K562 (cell line): ENCODE data around the gene MTCH2. TPM values are rescaled to one million over a fixed set of nuclear protein-coding genes. Genes with fewer than 3 reads are reported as not detected.

Experiments used
- ATAC-seq: fragments of 200-7000 bp; cut with Tn5 transposase; 3 replicates; pipeline ENCODE4 v1.9.1; 2020; ENCODE audit warnings: moderate library complexity
- BruUV-seq: library from RNA; stranded (reverse); fragments of 400-500 nt; replicated peaks from 2 replicates; lab custom pipeline; 2021; lab: Mats Ljungman, UMichigan
- CTCF ChIA-PET: fragments of 300-600 bp; formaldehyde crosslinking; extraction: SDS; loops from one replicate; lab custom pipeline; 2021; ENCODE audit warnings: low intra/inter-chr PET ratio; lab: Yijun Ruan, JAX
- POLR2A ChIA-PET: fragments of 300-600, 350-650 bp; sonication (Branson Sonifier 250); formaldehyde crosslinking; extraction: SDS; loops from one replicate; lab custom pipeline; 2021; ENCODE audit warnings: antibody characterized with exemption, inconsistent platforms; lab: Yijun Ruan, JAX
- DNase-seq, 4 experiments: peaks; one replicate each; pipeline versions ENCODE4 v3.0.0 to v3.0.0-alpha.2; 2011 to 2018; ENCODE audit warnings: low spot score in 3 of 4, mixed read lengths in 3 of 4; ENCODE audit errors: extremely low read depth in 1 of 4
- FAIRE-seq: peaks from 2 replicates; lab custom pipeline; 2011; peaks lifted over from hg19 to GRCh38; lab: Jason Lieb, UNC
- H2AFZ ChIP-seq: 2 replicates; pipeline ENCODE4 v1.6.0; 2011; ENCODE audit warnings: low read depth, low read length, control low read depth, inconsistent platforms
- H3K27ac ChIP-seq: fragments of 200-600 bp; 3 replicates; pipeline ENCODE4 v1.8.0; 2011; ENCODE audit warnings: low read depth, mild to moderate bottlenecking, control low read depth, inconsistent platforms, low read length, moderate library complexity, mixed read lengths; ENCODE audit errors: extremely low read depth
- H3K27me3 ChIP-seq, 2 experiments: fragments of 300-600 bp in 1 of 2; 2 replicates in 1 of 2; 3 replicates in 1 of 2; pipeline versions ENCODE4 v1.6.0 to v1.8.0; 2011; ENCODE audit warnings: inconsistent platforms in 2 of 2, low read length in 2 of 2, mild to moderate bottlenecking in 1 of 2, mixed read lengths in 1 of 2, moderate library complexity in 1 of 2; ENCODE audit not compliant: control insufficient read depth in 2 of 2, insufficient read depth in 2 of 2
- H3K36me3 ChIP-seq: fragments of 300-600 bp; 3 replicates; pipeline ENCODE4 v1.8.0; 2011; ENCODE audit warnings: mild to moderate bottlenecking, low read length, inconsistent platforms; ENCODE audit not compliant: control insufficient read depth, insufficient read depth
- H3K4me1 ChIP-seq, 2 experiments: fragments of 200-600 bp in 1 of 2; replicated peaks in 1 of 2; 2 replicates in 1 of 2; 3 replicates in 1 of 2; pipeline versions ENCODE4 v1.5.1 to v1.8.0; 2011; ENCODE audit warnings: inconsistent platforms in 2 of 2, low read length in 2 of 2, mild to moderate bottlenecking in 1 of 2, mixed read lengths in 1 of 2, moderate library complexity in 1 of 2; ENCODE audit not compliant: control insufficient read depth in 2 of 2, insufficient read depth in 2 of 2
- H3K4me2 ChIP-seq: 2 replicates; pipeline ENCODE4 v1.6.1; 2011; ENCODE audit warnings: low read length, control low read depth, inconsistent platforms, mixed read lengths; ENCODE audit not compliant: insufficient read depth
- H3K4me3 ChIP-seq: fragments of 200-600 bp; sonication (generic), shearing (Covaris generic); 2 replicates; pipeline ENCODE4 v1.5.1; 2016; ENCODE audit warnings: control low read depth, inconsistent platforms
- H3K79me2 ChIP-seq: fragments of 200-600 bp; 3 replicates; pipeline ENCODE4 v1.8.0; 2011; ENCODE audit warnings: low read length, inconsistent platforms; ENCODE audit not compliant: control insufficient read depth, insufficient read depth
- H3K9ac ChIP-seq, 2 experiments: 2 replicates each; pipeline versions ENCODE4 v1.6.0 to v1.6.1; 2011; ENCODE audit warnings: low read depth in 2 of 2, low read length in 2 of 2, control low read depth in 1 of 2, inconsistent platforms in 1 of 2, mild to moderate bottlenecking in 1 of 2, mixed read lengths in 1 of 2; ENCODE audit not compliant: insufficient read depth in 1 of 2
- H3K9me1 ChIP-seq: one replicate; pipeline ENCODE4 v1.6.0; 2011; ENCODE audit warnings: inconsistent platforms, mild to moderate bottlenecking, low read length, moderate library complexity; ENCODE audit not compliant: control insufficient read depth, insufficient read depth
- H3K9me3 ChIP-seq: replicated peaks from 2 replicates; pipeline ENCODE4 v1.5.1; 2011; ENCODE audit warnings: low read depth, low read length, inconsistent platforms; ENCODE audit not compliant: control insufficient read depth, insufficient read depth
- H4K20me1 ChIP-seq: replicated peaks from 2 replicates; pipeline ENCODE4 v1.6.1; 2011; ENCODE audit warnings: low read length, inconsistent platforms, mixed read lengths; ENCODE audit not compliant: control insufficient read depth, insufficient read depth
- ARID2 ChIP-seq: fragments of 450-650 bp; IDR thresholded peaks from 2 replicates; pipeline ENCODE4 v1.6.1; 2017; ENCODE audit warnings: antibody characterized with exemption, mild to moderate bottlenecking
- ASH1L ChIP-seq: fragments of 450-650 bp; IDR thresholded peaks from 2 replicates; pipeline ENCODE4 v1.6.1; 2018; ENCODE audit warnings: borderline replicate concordance, mild to moderate bottlenecking, low read depth; ENCODE audit not compliant: partially characterized antibody
- BMI1 ChIP-seq: fragments of 150-350 bp; IDR thresholded peaks from 2 replicates; pipeline ENCODE4 v1.6.1; 2014; ENCODE audit warnings: low read length
- DMBX1 ChIP-seq: fragments of 250-450 bp; sonication (Bioruptor Pico); IDR thresholded peaks from 2 replicates; pipeline ENCODE4 v1.8.0; 2022; ENCODE audit warnings: inconsistent platforms, mild to moderate bottlenecking, moderate library complexity, borderline replicate concordance
- IFI16 ChIP-seq: fragments of 250-450 bp; sonication (Bioruptor Pico); IDR thresholded peaks from 2 replicates; pipeline ENCODE4 v2.1.2; 2022; ENCODE audit warnings: mild to moderate bottlenecking, inconsistent platforms
- L3MBTL2 ChIP-seq: fragments of 450-650 bp; IDR thresholded peaks from 2 replicates; pipeline ENCODE4 v1.6.1; 2016; ENCODE audit warnings: mild to moderate bottlenecking, moderate library complexity
- LEF1 ChIP-seq: fragments of 450-650 bp; IDR thresholded peaks from 2 replicates; pipeline ENCODE4 v1.6.1; 2016; ENCODE audit warnings: mild to moderate bottlenecking
- NCOA6 ChIP-seq: fragments of 450-650 bp; IDR thresholded peaks from 2 replicates; pipeline ENCODE4 v1.6.1; 2017; ENCODE audit warnings: mild to moderate bottlenecking
- SIX5 ChIP-seq, 2 experiments: IDR thresholded peaks; 2 replicates each; pipeline ENCODE4 v1.6.1; 2011; ENCODE audit warnings: low read length in 2 of 2, borderline replicate concordance in 1 of 2, low read depth in 1 of 2, mild to moderate bottlenecking in 1 of 2, moderate library complexity in 1 of 2; ENCODE audit not compliant: insufficient read depth in 1 of 2
- SMARCE1 ChIP-seq: fragments of 450-650 bp; IDR thresholded peaks from 2 replicates; pipeline ENCODE4 v1.7.1; 2016; ENCODE audit warnings: mild to moderate bottlenecking
- SRSF9 ChIP-seq: fragments of 200-400 bp; formaldehyde crosslinking; IDR thresholded peaks from 2 replicates; pipeline ENCODE4 v1.6.1; 2017; ENCODE audit warnings: low read depth, low read length, borderline replicate concordance
- ZFPM2 ChIP-seq: fragments of 250-450 bp; sonication (Bioruptor Pico); IDR thresholded peaks from 2 replicates; pipeline ENCODE4 v1.5.1; 2022; ENCODE audit warnings: mild to moderate bottlenecking
- ZNF121 ChIP-seq: sonication (generic); formaldehyde crosslinking; conservative IDR thresholded peaks from 2 replicates; pipeline ENCODE4 v1.8.0; 2022; ENCODE audit warnings: missing genetic modification reagents
- ZNF217 ChIP-seq: sonication (generic); formaldehyde crosslinking; IDR thresholded peaks from 2 replicates; pipeline ENCODE4 v1.8.0; 2022; ENCODE audit warnings: mild to moderate bottlenecking, missing genetic modification reagents
- ZNF224 ChIP-seq: sonication (generic); formaldehyde crosslinking; IDR thresholded peaks from 2 replicates; pipeline ENCODE4 v1.8.0; 2022; ENCODE audit warnings: mild to moderate bottlenecking, missing genetic modification reagents
- ZSCAN29 ChIP-seq: fragments of 450-650 bp; IDR thresholded peaks from 2 replicates; pipeline ENCODE4 v1.6.1; 2017
- WGBS: fragments of 100-300 bp; shearing (Covaris generic); methylation state at CpG from one replicate; pipeline ENCODE4 v1.1.6; 2016; ENCODE audit warnings: low coverage, mixed read lengths; ENCODE audit not compliant: insufficient coverage; ENCODE audit errors: missing lambda C conversion rate; 5-methylcytosine and 5-hydroxymethylcytosine counted together
- in situ Hi-C: fragments of 300-500 bp; cut with MboI; formaldehyde crosslinking; loops from 4 replicates; pipeline ENCODE4 v1.15.0; 2018; ENCODE audit warnings: inconsistent platforms, mixed read lengths
- intact Hi-C: fragments of 100-400 bp; cut with micrococcal nuclease; formaldehyde crosslinking; loops from 2 replicates; pipeline ENCODE4 v1.14.2; 2022
- polyA plus RNA-seq, 8 experiments: library from polyadenylated mRNA; depleted of rRNA in 4 of 8; stranded (reverse) in 5 of 8; unstranded in 3 of 8; fragments of >200 nt; fragmentation: Nextera tagmentation in 2 of 8; fragmentation: Illumina TruSeq in 1 of 8; extraction: Ambion mirVana in 2 of 8; extraction: Trizol in 1 of 8; gene quantifications; 2 replicates each; pipeline versions ENCODE4 v1.2.1 to v1.2.3, GENCODE V29; 2011 to 2014; ENCODE audit warnings: inconsistent platforms in 1 of 8, missing spikeins in 1 of 8
- total RNA-seq, 7 experiments: library from RNA; depleted of rRNA in 6 of 7; stranded (reverse); fragments of >200 nt in 6 of 7; fragmentation: Illumina TruSeq in 2 of 7; extraction: Trizol in 2 of 7; gene quantifications; 2 replicates each; pipeline versions ENCODE4 v1.2.1 to v1.2.3, GENCODE V29; 2011 to 2021; ENCODE audit warnings: low replicate concordance in 1 of 7

MTCH2 gene
- total and polyA plus RNA-seq, 9 of the 15 experiments (the other 6 are each of a cell fraction or from before 2014, with no cell fraction given), result 95.4 to 620 (median 198) TPM

DNA sequence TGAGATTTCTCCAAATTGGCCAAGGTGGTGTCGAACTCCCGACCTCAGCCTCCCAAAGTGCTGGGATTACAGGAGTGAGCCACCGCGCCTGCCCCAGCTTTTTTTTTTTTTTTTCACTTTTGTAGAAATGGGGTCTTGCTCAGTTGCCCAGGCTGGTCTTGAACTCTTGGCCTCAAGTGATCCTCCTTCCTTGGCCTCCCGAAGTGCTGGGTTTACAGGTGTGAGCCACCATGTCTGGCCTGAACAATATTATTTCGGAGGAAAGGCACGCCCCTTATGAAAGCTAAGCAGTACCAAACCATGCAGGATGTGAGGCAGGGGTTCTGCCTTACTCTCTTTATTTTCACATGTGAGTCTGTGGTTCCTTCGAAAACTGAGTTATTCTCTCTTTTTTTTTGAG is 16.1 kb downstream of the MTCH2 start:
- H3K4me2 ChIP-seq, result no peak overlapping the region
- H2AFZ ChIP-seq, result no peak overlapping the region
- FAIRE-seq (no peak), ATAC-seq (no peak), DNase-seq (no peak)
- intact Hi-C loops, result no loop called here
- no peak overlapping the region for H3K9ac ChIP-seq
- H3K9me3 ChIP-seq, result no peaks in the 10 kb centered on the region
- H3K27ac ChIP-seq, result no peak overlapping the region
- WGBS, result 76% methylated on average over 6 of the region's 8 CpGs
- no peaks in the 10 kb centered on the region for H3K4me1 ChIP-seq
- no peaks in the 10 kb centered on the region for H3K79me2 ChIP-seq
- POLR2A ChIA-PET, result interaction anchor here (1.1 kb wide), 1 partner anchor 14 kb away, joined by 7 read pairs; no protein-coding TSS in a partner anchor
- TF ChIP-seq DMBX1 (no peak), ZNF121 (CRISPR knock-in tag) (peak; percentile 81)
- CTCF ChIA-PET, result no interaction called here
- no peaks in the 10 kb centered on the region for H4K20me1 ChIP-seq
- peaks cover 89% of the 10 kb centered on the region for H3K36me3 ChIP-seq
- H3K27me3 ChIP-seq, result no peaks in the 10 kb centered on the region
- no peak overlapping the region for H3K4me3 ChIP-seq
- TSS peak; percentile 9 for BruUV-seq
- in situ Hi-C loops, result no loop called here
- no peaks in the 10 kb centered on the region for H3K9me1 ChIP-seq

DNA sequence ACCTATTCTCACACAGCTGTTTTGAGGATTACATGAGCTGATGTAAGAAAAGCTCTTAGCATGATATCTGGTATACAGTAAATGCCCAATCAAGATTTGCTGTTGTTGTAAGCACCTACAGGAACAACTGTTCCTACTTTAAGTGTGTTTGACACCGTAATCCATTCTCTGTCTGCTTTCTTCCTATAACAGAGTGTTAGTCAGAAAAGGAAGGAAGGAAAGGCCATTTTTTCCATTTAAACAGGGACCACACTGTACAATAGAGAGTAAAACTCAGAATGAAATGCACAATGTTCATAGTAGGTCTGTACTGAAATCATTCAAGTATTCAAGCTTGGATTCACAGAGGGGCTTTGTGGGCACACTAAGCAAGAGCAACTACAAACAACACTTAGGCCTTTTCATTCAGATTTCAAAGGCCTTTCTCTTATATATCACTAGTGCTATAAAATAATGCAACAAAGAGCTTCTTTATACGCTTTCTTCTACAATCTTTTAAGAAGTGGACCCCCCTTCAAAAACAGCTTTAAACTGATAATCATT is 21.5 kb downstream of the MTCH2 start:
- Histone ChIP-seq H3K36me3 (peaks cover 83% of the 10 kb centered on the region), H3K27me3 (no peaks in the 10 kb centered on the region), H3K27ac (no peak overlapping the region), H3K79me2 (no peaks in the 10 kb centered on the region), H3K9me3 (no peaks in the 10 kb centered on the region), H3K9me1 (no peaks in the 10 kb centered on the region), H3K9ac (no peak overlapping the region), H2AFZ (no peak overlapping the region), H3K4me3 (no peak overlapping the region), H3K4me1 (no peaks in the 10 kb centered on the region), H4K20me1 (no peaks in the 10 kb centered on the region), H3K4me2 (no peak overlapping the region)
- in situ Hi-C loops, result no loop called here
- no TSS peak for BruUV-seq
- intact Hi-C loops, result no loop called here
- no peak for FAIRE-seq
- ATAC-seq, result no peak
- no peak for DNase-seq
- TF ChIP-seq ZSCAN29 (no peak), SMARCE1 (no peak), ARID2 (no peak), ZFPM2 (CRISPR knock-in tag) (no peak), ZNF217 (CRISPR knock-in tag) (no peak), ASH1L (no peak), NCOA6 (no peak), SRSF9 (no peak), SIX5 (IDR thresholded peaks at IDR 0.05; ENCODE audit: borderline replicate concordance in 1 of 2, insufficient read depth in 1 of 2, low read depth in 1 of 2, low read length in 2 of 2) (no peak), ZNF224 (CRISPR knock-in tag) (no peak), IFI16 (CRISPR knock-in tag) (no peak), LEF1 (no peak), BMI1 (no peak), L3MBTL2 (no peak)
- POLR2A ChIA-PET, result interaction anchor here (0.6 to 1.3 kb wide), 4 partner anchors 8 to 345 kb away, joined by 3 to 4 read pairs (median 3); no protein-coding TSS in a partner anchor
- CTCF ChIA-PET, result no interaction called here
- 100% methylated on average over 2 of the region's 2 CpGs for WGBS
